Activated CD4-positive, alpha-beta T cell treated with anti-CD3 and anti-CD28 coated beads for 36 hours (primary cell): Measurements from ENCODE around the gene FCER2. TPM values are rescaled to one million over a fixed set of nuclear protein-coding genes. Genes with fewer than 3 reads are reported as not detected.

Source experiments
- total RNA-seq, 2 experiments: library from RNA; stranded (reverse); gene quantifications; one replicate each; pipeline ENCODE4 v1.2.3, GENCODE V29; 2021

Gene FCER2
- total RNA-seq, 2 experiments from 2014 or later = 2.6 to 3.5 TPM

Other genes with a start within 250 kb of the FCER2 start
- gene PEX11G, start 213.1 kb downstream of the FCER2 start, total RNA-seq = 1 to 10 TPM in 1 of 2 experiments, under 1 TPM in 1; 0.51 to 1.1 TPM
- 1 to 10 TPM; 5.1 to 8.5 TPM for gene ZNF358, start 186.0 kb downstream of the FCER2 start, total RNA-seq
- 1 to 10 TPM; 6.7 to 7.7 TPM for gene MCOLN1, start 179.5 kb downstream of the FCER2 start, total RNA-seq
- gene PNPLA6, start 166.4 kb downstream of the FCER2 start, total RNA-seq = 100 to 1,000 TPM in 1 of 2 experiments, 10 to 100 TPM in 1; 82.2 to 108 TPM
- under 1 TPM; 0.50 to 0.58 TPM for gene CAMSAP3, start 106.3 kb downstream of the FCER2 start, total RNA-seq
- 10 to 100 TPM; 45.9 to 48.3 TPM for gene XAB2, start 72.6 kb downstream of the FCER2 start, total RNA-seq
- gene PET100, start 72.3 kb downstream of the FCER2 start, total RNA-seq = 10 to 100 TPM; 45.1 to 99.4 TPM
- gene PCP2, start 68.4 kb downstream of the FCER2 start, total RNA-seq = 1 to 10 TPM; 1.7 to 1.8 TPM
- 10 to 100 TPM; 75.2 to 83.0 TPM for gene STXBP2, start 65.0 kb downstream of the FCER2 start, total RNA-seq
- gene RETN, start 33.1 kb downstream of the FCER2 start, total RNA-seq = not detected
- not detected for gene MCEMP1, start 25.0 kb downstream of the FCER2 start, total RNA-seq
- gene TRAPPC5, start 21.3 kb downstream of the FCER2 start, total RNA-seq = 10 to 100 TPM; 90.2 to 95.2 TPM
- not detected for gene CLEC4G, start 30.0 kb upstream of the FCER2 start, total RNA-seq
- not detected for gene CD209, start 45.4 kb upstream of the FCER2 start, total RNA-seq
- gene CLEC4M, start 61.1 kb upstream of the FCER2 start, total RNA-seq = not detected
- gene EVI5L, start 128.1 kb upstream of the FCER2 start, total RNA-seq = 1 to 10 TPM; 4.8 to 5.9 TPM
- under 1 TPM; 0.09 to 0.14 TPM for gene PRR36, start 172.3 kb upstream of the FCER2 start, total RNA-seq
- not detected for gene LRRC8E, start 186.4 kb upstream of the FCER2 start, total RNA-seq
- 10 to 100 TPM; 32.2 to 33.7 TPM for gene MAP2K7, start 201.7 kb upstream of the FCER2 start, total RNA-seq
- 1 to 10 TPM; 2.6 to 3.2 TPM for gene TGFBR3L, start 212.7 kb upstream of the FCER2 start, total RNA-seq
- 10 to 100 TPM; 14.6 to 16.2 TPM for gene SNAPC2, start 218.2 kb upstream of the FCER2 start, total RNA-seq
- gene CTXN1, start 224.0 kb upstream of the FCER2 start, total RNA-seq = under 1 TPM; 0.47 to 0.82 TPM
- 10 to 100 TPM; 80.4 to 84.0 TPM for gene TIMM44, start 241.5 kb upstream of the FCER2 start, total RNA-seq